ENCODE data around the gene FAM163B. TPM values are rescaled to one million over a fixed set of nuclear protein-coding genes. Genes with fewer than 3 reads are reported as not detected.

FAM163B gene
- polyA plus RNA-seq, 1 donor (not counting 4 experiments of a cell fraction or from before 2014, with no cell fraction given): not detected

- Histone ChIP-seq H3K4me2 (ENCODE audit: control insufficient read depth, extremely low read depth, insufficient read depth, low read depth, low read length) (no peak overlapping the region), H3K9me3 (ENCODE audit: control insufficient read depth, low read depth, low read length) (peaks cover 10% of the 10 kb centered on the region), H3K9ac (ENCODE audit: control insufficient read depth, extremely low read depth, insufficient read depth, low read length) (no peak overlapping the region), H3K27me3 (ENCODE audit: control insufficient read depth, extremely low read depth, insufficient read depth, low read length) (peaks cover 13% of the 10 kb centered on the region), H3K79me2 (ENCODE audit: control insufficient read depth, insufficient read depth, low read length) (no peaks in the 10 kb centered on the region), H2AFZ (ENCODE audit: control insufficient read depth, low read length) (no peak overlapping the region), H3K36me3 (ENCODE audit: control insufficient read depth in 2 of 2, extremely low read depth in 1 of 2, insufficient read depth in 2 of 2, low read length in 2 of 2) (no peaks in the 10 kb centered on the region), H4K20me1 (ENCODE audit: control insufficient read depth, extremely low read depth, insufficient read depth, low read length) (no peaks in the 10 kb centered on the region), H3K4me1 (ENCODE audit: control insufficient read depth, extremely low read depth, insufficient read depth, low read length) (no peaks in the 10 kb centered on the region), H3K4me3 (ENCODE audit: control insufficient read depth in 2 of 3, extremely low read depth in 1 of 3, insufficient read depth in 2 of 3, low read depth in 1 of 3, low read length in 3 of 3) (no peak overlapping the region), H3K27ac (ENCODE audit: control insufficient read depth, insufficient read depth, low read length) (no peak overlapping the region), H3K9me1 (ENCODE audit: control insufficient read depth, extremely low read depth, insufficient read depth, low read length) (no peaks in the 10 kb centered on the region)
- DNase-seq (ENCODE audit: low read depth, low spot score) (no peak), FAIRE-seq (no peak)
- dilution Hi-C loops (cut with MboI; ENCODE audit: extremely low pct_ligation_motif_present, low sequenced_read_pairs): no loop called here
- no peak for TF ChIP-seq EZH2 (IDR thresholded peaks at IDR 0.05; ENCODE audit: low read length)
- TF ChIP-seq, protein P1, sequence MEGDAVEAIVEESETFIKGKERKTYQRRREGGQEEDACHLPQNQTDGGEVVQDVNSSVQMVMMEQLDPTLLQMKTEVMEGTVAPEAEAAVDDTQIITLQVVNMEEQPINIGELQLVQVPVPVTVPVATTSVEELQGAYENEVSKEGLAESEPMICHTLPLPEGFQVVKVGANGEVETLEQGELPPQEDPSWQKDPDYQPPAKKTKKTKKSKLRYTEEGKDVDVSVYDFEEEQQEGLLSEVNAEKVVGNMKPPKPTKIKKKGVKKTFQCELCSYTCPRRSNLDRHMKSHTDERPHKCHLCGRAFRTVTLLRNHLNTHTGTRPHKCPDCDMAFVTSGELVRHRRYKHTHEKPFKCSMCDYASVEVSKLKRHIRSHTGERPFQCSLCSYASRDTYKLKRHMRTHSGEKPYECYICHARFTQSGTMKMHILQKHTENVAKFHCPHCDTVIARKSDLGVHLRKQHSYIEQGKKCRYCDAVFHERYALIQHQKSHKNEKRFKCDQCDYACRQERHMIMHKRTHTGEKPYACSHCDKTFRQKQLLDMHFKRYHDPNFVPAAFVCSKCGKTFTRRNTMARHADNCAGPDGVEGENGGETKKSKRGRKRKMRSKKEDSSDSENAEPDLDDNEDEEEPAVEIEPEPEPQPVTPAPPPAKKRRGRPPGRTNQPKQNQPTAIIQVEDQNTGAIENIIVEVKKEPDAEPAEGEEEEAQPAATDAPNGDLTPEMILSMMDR (optimal IDR thresholded peaks at IDR 0.05 in 1 of 3, IDR thresholded peaks at IDR 0.05 in 1 of 3, conservative IDR thresholded peaks at IDR 0.05 in 1 of 3; ENCODE audit: extremely low read depth in 1 of 3, insufficient read depth in 2 of 3, low read length in 3 of 3): no peak
Measured at GRCh38 chr9:133599470-133600173, 9.6 kb downstream of the FAM163B start.

GRCh38 chr9:133598978-133599377 lies 10.2 kb downstream of the FAM163B start:
- no peak overlapping the region for H3K27ac ChIP-seq (ENCODE audit: control insufficient read depth, insufficient read depth, low read length)
- H3K27me3 ChIP-seq (ENCODE audit: control insufficient read depth, extremely low read depth, insufficient read depth, low read length): peaks cover 13% of the 10 kb centered on the region
- TF ChIP-seq, protein P1 (optimal IDR thresholded peaks at IDR 0.05 in 1 of 3, IDR thresholded peaks at IDR 0.05 in 1 of 3, conservative IDR thresholded peaks at IDR 0.05 in 1 of 3; ENCODE audit: extremely low read depth in 1 of 3, insufficient read depth in 2 of 3, low read length in 3 of 3): no peak
- TF ChIP-seq EZH2 (IDR thresholded peaks at IDR 0.05; ENCODE audit: low read length): no peak
- H3K79me2 ChIP-seq (ENCODE audit: control insufficient read depth, insufficient read depth, low read length): no peaks in the 10 kb centered on the region
- dilution Hi-C loops (cut with MboI; ENCODE audit: extremely low pct_ligation_motif_present, low sequenced_read_pairs): no loop called here
- FAIRE-seq (no peak), DNase-seq (ENCODE audit: low read depth, low spot score) (no peak)
- no peaks in the 10 kb centered on the region for H4K20me1 ChIP-seq (ENCODE audit: control insufficient read depth, extremely low read depth, insufficient read depth, low read length)
- H3K4me2 ChIP-seq (ENCODE audit: control insufficient read depth, extremely low read depth, insufficient read depth, low read depth, low read length): no peak overlapping the region
- H3K9ac ChIP-seq (ENCODE audit: control insufficient read depth, extremely low read depth, insufficient read depth, low read length): no peak overlapping the region
- no peaks in the 10 kb centered on the region for H3K4me1 ChIP-seq (ENCODE audit: control insufficient read depth, extremely low read depth, insufficient read depth, low read length)
- peaks cover 10% of the 10 kb centered on the region for H3K9me3 ChIP-seq (ENCODE audit: control insufficient read depth, low read depth, low read length)
- no peaks in the 10 kb centered on the region for H3K36me3 ChIP-seq (ENCODE audit: control insufficient read depth in 2 of 2, extremely low read depth in 1 of 2, insufficient read depth in 2 of 2, low read length in 2 of 2)
- H2AFZ ChIP-seq (ENCODE audit: control insufficient read depth, low read length): no peak overlapping the region
- no peak overlapping the region for H3K4me3 ChIP-seq (ENCODE audit: control insufficient read depth in 2 of 3, extremely low read depth in 1 of 3, insufficient read depth in 2 of 3, low read depth in 1 of 3, low read length in 3 of 3)
- no peaks in the 10 kb centered on the region for H3K9me1 ChIP-seq (ENCODE audit: control insufficient read depth, extremely low read depth, insufficient read depth, low read length)

Data from keratinocyte (primary cell).